ENCODE data around the gene MCF2L.
"Not testable (repeated sequence)": the region's sequence is repeated elsewhere in the genome, so short reads cannot be mapped to it uniquely, and the experiment has no call there.

The MCF2L gene

GRCh38 chr13:113016526-113017295 is 47.7 kb downstream of the MCF2L start:
- no peak for DNase-seq

DNA sequence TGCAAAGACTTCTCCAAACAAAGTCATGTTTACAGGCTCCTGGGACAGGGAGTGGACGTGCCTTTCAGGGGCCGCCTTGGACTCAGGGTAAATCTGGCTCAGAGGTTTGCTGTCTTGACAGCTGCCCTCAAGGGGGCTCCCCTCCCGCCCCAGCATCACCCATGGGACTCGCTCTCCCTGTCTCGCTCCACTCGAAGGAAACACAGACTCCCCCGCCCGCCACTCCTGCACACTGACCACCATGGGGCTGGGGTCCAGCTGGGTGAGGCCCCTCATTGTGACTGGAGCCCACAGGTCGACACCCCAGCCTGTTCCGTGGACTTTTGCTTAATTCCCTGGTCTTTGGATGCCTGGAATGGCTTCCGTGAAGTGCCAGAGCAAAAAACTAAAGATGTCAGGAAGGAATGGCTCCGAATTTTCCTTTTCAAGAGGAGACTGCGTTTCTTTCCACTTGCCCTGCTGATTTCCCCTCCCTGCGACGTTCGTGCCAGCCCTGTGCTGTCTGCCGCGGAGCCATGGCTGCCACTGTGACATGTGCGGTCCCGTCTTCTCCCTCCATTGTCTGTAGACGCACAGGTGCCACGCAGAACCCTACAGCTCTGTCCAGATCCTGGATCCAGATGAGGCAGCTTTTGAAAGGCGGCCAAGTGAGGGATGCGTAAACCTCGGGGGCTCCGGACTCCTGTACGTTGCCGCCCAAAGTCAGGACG is 48.6 kb downstream of the MCF2L start:
- no peak for DNase-seq

DNA sequence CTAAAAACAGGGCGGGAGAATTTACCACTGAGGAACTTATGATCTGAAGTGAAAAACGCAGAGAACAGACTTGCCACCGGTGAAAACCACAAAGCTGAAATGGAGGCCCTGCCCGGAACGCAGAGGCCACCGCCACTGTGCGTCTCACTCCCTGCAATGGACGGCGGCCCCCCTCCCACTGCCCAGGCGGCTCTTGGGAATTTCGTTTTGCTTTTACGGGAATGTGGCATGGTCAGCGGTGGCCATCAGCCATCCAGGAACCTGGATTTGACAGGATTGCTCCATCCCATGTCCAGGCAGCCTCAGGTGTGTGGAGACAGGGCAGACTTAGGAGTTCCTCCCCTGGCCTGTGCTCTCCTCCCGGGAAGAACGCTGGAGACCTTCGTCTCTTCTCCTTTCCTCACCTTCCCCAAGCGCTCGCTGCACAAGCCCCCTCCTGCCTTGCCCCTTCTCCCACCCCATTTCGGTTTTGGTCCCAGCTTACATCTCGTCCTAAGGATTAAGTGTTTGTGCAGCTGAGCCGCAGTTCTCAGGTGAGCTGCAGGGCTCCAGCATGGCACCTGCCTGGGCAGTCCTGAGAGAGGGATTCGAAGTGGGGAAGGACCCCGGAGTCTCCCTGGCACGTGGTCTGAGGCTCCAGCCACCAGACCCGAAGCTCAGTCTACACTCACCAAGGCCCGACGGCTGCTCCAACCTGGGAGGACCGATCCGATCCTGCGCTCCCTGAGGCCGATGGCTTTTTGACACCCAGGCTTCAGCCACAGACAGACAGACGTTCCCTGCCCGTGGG is 49.9 kb downstream of the MCF2L start:
- DNase-seq, result no peak

- no peak for DNase-seq
Measured at GRCh38 chr13:113020323-113021080, 51.5 kb downstream of the MCF2L start.

GRCh38 chr13:113021391-113021790 is 52.4 kb downstream of the MCF2L start:
- no peak for DNase-seq

GRCh38 chr13:113021811-113022210 is 52.8 kb downstream of the MCF2L start:
- DNase-seq, result no peak

DNA sequence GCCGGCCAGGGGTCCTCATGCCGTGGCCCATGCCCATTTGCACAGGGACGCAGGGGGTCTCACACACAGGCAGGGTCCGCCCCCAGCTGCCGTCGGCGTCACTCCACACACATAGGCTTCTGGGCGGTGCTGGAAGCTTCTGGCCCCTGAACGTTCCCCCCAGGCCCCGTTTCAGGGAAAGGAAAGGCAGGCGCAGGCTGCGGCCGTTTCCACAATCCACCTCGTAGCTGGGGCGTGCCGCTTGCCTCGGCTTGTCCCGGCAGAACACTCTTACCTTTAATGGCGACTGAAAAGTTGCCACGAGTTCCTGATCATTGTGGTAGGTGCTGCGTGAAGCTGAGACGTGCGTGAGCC is 53.4 kb downstream of the MCF2L start:
- DNase-seq, result no peak

- no peak for DNase-seq
Measured at GRCh38 chr13:113022745-113023574, 53.9 kb downstream of the MCF2L start.

- DNase-seq, result no peak
Measured at GRCh38 chr13:113023694-113024430, 54.8 kb downstream of the MCF2L start.

DNA sequence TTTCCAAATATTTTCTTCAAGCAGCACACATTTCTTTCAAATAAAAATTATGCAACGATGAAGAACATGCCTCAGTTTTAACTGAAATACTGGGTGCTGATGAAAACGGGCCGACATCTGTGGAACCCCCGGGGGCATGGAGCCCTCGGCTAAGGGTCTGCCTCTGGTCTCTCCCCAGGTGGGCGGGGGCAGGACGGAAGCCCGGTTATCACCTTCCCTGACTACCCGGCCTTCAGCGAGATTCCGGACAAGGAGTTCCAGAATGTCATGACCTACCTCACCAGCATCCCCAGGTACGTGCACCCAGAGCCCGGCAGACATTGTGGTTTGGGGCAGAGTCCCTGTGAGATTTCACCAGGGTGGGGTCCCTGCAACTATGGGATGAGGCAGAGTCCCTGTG is 55.5 kb downstream of the MCF2L start:
- DNase-seq, result no peak

GRCh38 chr13:113026391-113026910 is 57.4 kb downstream of the MCF2L start:
- no peak for DNase-seq

- no peak for DNase-seq
Measured at GRCh38 chr13:113027095-113027494, 58.1 kb downstream of the MCF2L start.

- DNase-seq, result no peak
Measured at GRCh38 chr13:113027566-113027965, 58.6 kb downstream of the MCF2L start.

- no peak for DNase-seq
Measured at GRCh38 chr13:113028336-113029060, 59.5 kb downstream of the MCF2L start.

- no peak for DNase-seq
Measured at GRCh38 chr13:113029061-113029445, 60.0 kb downstream of the MCF2L start.

GRCh38 chr13:113029487-113030258 is 60.7 kb downstream of the MCF2L start:
- DNase-seq, result peak; percentile 28 to 41

DNA sequence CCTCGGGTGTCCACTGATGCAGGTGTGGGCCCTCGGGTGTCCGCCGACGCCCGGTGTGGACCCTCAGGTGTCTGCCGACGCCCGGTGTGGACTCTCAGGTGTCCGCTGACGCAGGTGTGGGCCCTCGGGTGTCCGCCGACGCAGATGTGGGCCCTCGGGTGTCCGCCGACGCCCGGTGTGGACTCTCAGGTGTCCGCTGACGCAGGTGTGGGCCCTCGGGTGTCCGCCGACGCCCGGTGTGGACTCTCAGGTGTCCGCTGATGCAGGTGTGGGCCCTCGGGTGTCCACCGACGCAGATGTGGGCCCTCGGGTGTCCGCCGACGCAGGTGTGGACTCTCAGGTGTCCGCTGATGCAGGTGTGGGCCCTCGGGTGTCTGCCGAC is 61.2 kb downstream of the MCF2L start:
- not testable (repeated sequence) for DNase-seq

- no peak for DNase-seq
Measured at GRCh38 chr13:113031465-113031864, 62.5 kb downstream of the MCF2L start.

DNA sequence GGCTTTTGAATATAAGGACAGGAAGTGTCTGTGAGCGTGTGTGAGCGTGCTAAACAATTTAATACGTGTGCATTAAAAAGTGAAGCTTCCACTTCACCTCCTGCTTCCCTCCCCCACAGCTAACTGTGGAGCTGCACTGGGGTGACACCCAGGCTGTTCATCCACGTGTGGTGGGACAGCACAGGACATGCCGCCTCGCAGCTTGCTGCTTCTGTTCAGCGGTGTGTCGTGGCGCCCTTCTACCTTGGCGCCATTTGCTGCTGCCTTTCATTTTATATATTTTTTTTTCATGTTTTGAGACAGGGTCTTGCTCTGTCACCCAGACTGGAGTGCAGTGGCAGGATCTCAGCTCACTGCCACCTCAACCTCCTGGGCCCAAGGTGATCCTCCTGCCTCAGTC is 63.3 kb downstream of the MCF2L start:
- no peak for DNase-seq
